Breast epithelium (tissue), 3 donors: ENCODE results near the gene ZNRF4.

Source experiments
- CTCF ChIP-seq, 3 donors: fragments of 450-650 bp; IDR thresholded peaks; one replicate each; pipeline ENCODE4 v1.5.1; 2016 to 2017; ENCODE audit warnings: antibody characterized with exemption in 3 of 3, mild to moderate bottlenecking in 3 of 3, moderate library complexity in 3 of 3
- POLR2A ChIP-seq: fragments of 450-650 bp; IDR thresholded peaks from one replicate; pipeline ENCODE4 v1.6.1; 2016; ENCODE audit warnings: antibody characterized with exemption, mild to moderate bottlenecking, moderate library complexity
- POLR2AphosphoS5 ChIP-seq, 3 donors: sonication (generic); formaldehyde crosslinking; IDR thresholded peaks; one replicate each; pipeline ENCODE4 v1.6.1; 2017; ENCODE audit warnings: antibody characterized with exemption in 3 of 3

DNA sequence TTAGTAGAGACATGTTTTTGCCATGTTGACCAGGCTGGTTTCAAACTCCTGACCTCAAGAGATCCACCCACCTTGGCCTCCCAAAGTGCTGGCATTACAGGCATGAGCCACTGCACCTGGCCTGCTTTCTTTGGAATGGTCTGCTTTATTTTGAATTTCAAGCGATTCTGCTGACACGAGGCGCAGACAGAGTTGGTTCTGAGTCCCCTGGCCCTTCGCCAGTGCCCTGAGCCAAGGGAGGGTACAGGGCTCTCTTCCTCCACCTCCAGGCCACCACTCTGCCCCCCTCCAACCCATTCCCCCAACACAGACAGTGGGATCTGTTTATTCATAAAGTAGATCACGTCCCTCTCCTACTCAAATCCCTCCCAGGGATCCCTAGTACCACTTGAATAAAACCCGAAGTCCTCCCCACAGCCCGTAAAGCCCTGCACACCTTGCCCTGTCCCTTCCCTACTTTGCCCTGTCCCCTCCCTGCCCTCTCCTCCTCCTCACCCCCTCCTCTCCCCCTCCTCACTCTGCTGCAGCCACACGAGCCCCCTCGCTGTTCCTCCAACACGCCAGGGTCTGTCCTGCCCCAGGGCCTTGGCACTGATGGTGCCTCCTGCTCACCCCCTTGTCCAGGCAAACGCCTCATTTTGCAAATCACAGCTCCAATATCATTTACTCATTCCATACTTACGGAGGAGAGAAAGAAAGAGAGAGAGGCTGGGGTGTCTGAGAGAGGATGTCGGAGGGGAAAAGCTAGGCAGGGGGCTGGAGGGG lies 22.4 kb downstream of the ZNRF4 start:
- TF ChIP-seq CTCF (IDR thresholded peaks at IDR 0.05) = no peak
- TF ChIP-seq POLR2AphosphoS5 (IDR thresholded peaks at IDR 0.05) = no peak
- no peak for TF ChIP-seq POLR2A
